AG09309 (cell line): ENCODE results near the gene RIPOR2.
"Not testable (repeated sequence)": the region's sequence is repeated elsewhere in the genome, so short reads cannot be mapped to it uniquely, and the experiment has no call there.

Source experiments
- DNase-seq: peaks from one replicate; pipeline ENCODE4 v3.0.0-alpha.2; 2010; ENCODE audit warnings: low read depth
- H3K4me3 ChIP-seq: 2 replicates; pipeline ENCODE4 v1.5.1; 2011; ENCODE audit warnings: mild to moderate bottlenecking, low read depth, low read length, moderate library complexity; ENCODE audit not compliant: control insufficient read depth
- CTCF ChIP-seq: IDR thresholded peaks from 2 replicates; pipeline ENCODE4 v1.5.1; 2011; ENCODE audit warnings: mild to moderate bottlenecking, low read depth, low read length, inconsistent platforms; ENCODE audit not compliant: insufficient read depth, control insufficient read depth; ENCODE audit errors: missing control alignments

Gene RIPOR2

GRCh38 chr6:24761193-24761835, 174.4 kb downstream of the RIPOR2 start:
- no peak overlapping the region for H3K4me3 ChIP-seq
- DNase-seq, result no peak
- no peak for TF ChIP-seq CTCF

GRCh38 chr6:24760210-24760609, 175.6 kb downstream of the RIPOR2 start:
- H3K4me3 ChIP-seq, result no peak overlapping the region
- DNase-seq, result no peak
- no peak for TF ChIP-seq CTCF

- no peak for TF ChIP-seq CTCF
- DNase-seq, result no peak
- H3K4me3 ChIP-seq, result no peak overlapping the region
These were observed 176.0 kb downstream of the RIPOR2 start for GRCh38 chr6:24759718-24760117.

- no peak overlapping the region for H3K4me3 ChIP-seq
- no peak for DNase-seq
- no peak for TF ChIP-seq CTCF
These were observed 178.1 kb downstream of the RIPOR2 start for GRCh38 chr6:24757611-24758010.

- no peak for DNase-seq
- no peak overlapping the region for H3K4me3 ChIP-seq
- no peak for TF ChIP-seq CTCF
These were observed 180.5 kb downstream of the RIPOR2 start for GRCh38 chr6:24755279-24755678.

GRCh38 chr6:24754378-24754777, 181.4 kb downstream of the RIPOR2 start:
- H3K4me3 ChIP-seq, DNase-seq: not testable (repeated sequence)
